HepG2 (cell line): ENCODE measurements around the gene PIGR. TPM values are rescaled to one million over a fixed set of nuclear protein-coding genes. Genes with fewer than 3 reads are reported as not detected.

Experiments used
- SALL2 ChIP-seq: sonication (generic); formaldehyde crosslinking; IDR thresholded peaks from 2 replicates; pipeline ENCODE4 v1.8.1; 2023; ENCODE audit warnings: mild to moderate bottlenecking, missing genetic modification reagents, inconsistent platforms
- SNAPC5 ChIP-seq: sonication (generic); formaldehyde crosslinking; IDR thresholded peaks from 2 replicates; pipeline ENCODE4 v1.8.1; 2023; ENCODE audit warnings: mild to moderate bottlenecking, missing genetic modification reagents, borderline replicate concordance
- THAP9 ChIP-seq: sonication (generic); formaldehyde crosslinking; IDR thresholded peaks from 2 replicates; pipeline ENCODE4; 2020; ENCODE audit warnings: missing genetic modification reagents, mild to moderate bottlenecking, borderline replicate concordance
- XRCC5 ChIP-seq: fragments of 200-400 bp; formaldehyde crosslinking; optimal IDR thresholded peaks from 2 replicates; pipeline ENCODE3; 2017; ENCODE audit warnings: mild to moderate bottlenecking, low read length
- YY1 ChIP-seq: IDR thresholded peaks from 2 replicates; pipeline ENCODE4 v1.6.1; 2011; ENCODE audit warnings: low read length, low read depth, moderate library complexity, mild to moderate bottlenecking; ENCODE audit not compliant: insufficient read depth, insufficient replicate concordance
- ZBTB40 ChIP-seq, 2 experiments: fragments of 450-650 bp in 1 of 2; sonication (generic) in 1 of 2; formaldehyde crosslinking in 1 of 2; IDR thresholded peaks; 2 replicates each; pipeline versions ENCODE4 v1.6.1 to v1.8.0; 2016 to 2022; ENCODE audit warnings: antibody characterized with exemption in 1 of 2, mild to moderate bottlenecking in 1 of 2, missing genetic modification reagents in 1 of 2
- ZNF644 ChIP-seq: IDR thresholded peaks from 2 replicates; pipeline ENCODE4 v1.6.1; 2016; ENCODE audit warnings: low read depth
- ZNF740 ChIP-seq: sonication (generic); formaldehyde crosslinking; IDR thresholded peaks from 2 replicates; pipeline ENCODE4 v1.4.0; 2020; ENCODE audit warnings: missing genetic modification reagents
- polyA plus RNA-seq, 8 experiments: library from polyadenylated mRNA; depleted of rRNA in 3 of 8; stranded (reverse) in 7 of 8; unstranded in 1 of 8; fragments of >200 nt; fragmentation: Illumina TruSeq in 4 of 8; extraction: Trizol in 4 of 8; gene quantifications; 2 replicates each; pipeline versions ENCODE4 v1.2.1 to v1.2.3, GENCODE V29; 2011 to 2016; ENCODE audit warnings: low read depth in 4 of 8, missing spikeins in 1 of 8, mixed read lengths in 1 of 8; ENCODE audit not compliant: insufficient read depth in 1 of 8
- total RNA-seq, 5 experiments: library from RNA; depleted of rRNA; stranded (reverse); fragments of >200 nt; fragmentation: Illumina TruSeq; extraction: Trizol; gene quantifications; 2 replicates each; pipeline ENCODE4 v1.2.3, GENCODE V29; 2016; ENCODE audit warnings: low read depth in 1 of 5

PIGR gene
- total and polyA plus RNA-seq, 2 of the 13 experiments (the other 11 are each of a cell fraction or from before 2014, with no cell fraction given): not detected

GRCh38 chr1:206907304-206907991 is 38.8 kb downstream of the PIGR start (continued):
- TF ChIP-seq ZBTB40 (IDR thresholded peaks at IDR 0.05) (no peak), ZBTB40 (CRISPR knock-in tag; IDR thresholded peaks at IDR 0.05) (no peak), SALL2 (no peak), ZNF644 (CRISPR knock-in tag) (peak; percentile 68; the same call in 1 of the 2 replicates), YY1 (peak; percentile 50), THAP9 (peak; percentile 29; the same call in 1 of the 2 replicates), ZNF740 (peak; percentile 87), SNAPC5 (CRISPR knock-in tag) (no peak), XRCC5 (peak; percentile 60)
